ENCODE measurements around the gene FHOD3. TPM values are rescaled to one million over a fixed set of nuclear protein-coding genes. Genes with fewer than 3 reads are reported as not detected.

FHOD3 gene
- total RNA-seq, 3 donors from 2014 or later, result 2.7 to 14.4 (median 4.0) TPM

- H3K4me1 ChIP-seq (ENCODE audit: low read depth), result no peaks in the 10 kb centered on the region
- no peaks in the 10 kb centered on the region for H3K36me3 ChIP-seq (ENCODE audit: low read depth)
- no peaks in the 10 kb centered on the region for H3K9me3 ChIP-seq
- ATAC-seq, result no peak
- intact Hi-C loops (cut with DNase I, micrococcal nuclease), result no loop called here
- TF ChIP-seq CTCF (IDR thresholded peaks at IDR 0.05), result no peak
- DNase-seq, result no peak
- H3K4me3 ChIP-seq, result no peak overlapping the region
These were observed 356.4 kb downstream of the FHOD3 start for GRCh38 chr18:36653870-36654269.

- no peak for ATAC-seq
These were observed 357.6 kb downstream of the FHOD3 start for GRCh38 chr18:36655074-36655473.

GRCh38 chr18:36655930-36656329, 358.4 kb downstream of the FHOD3 start:
- intact Hi-C loops (cut with DNase I, micrococcal nuclease), result no loop called here
- Histone ChIP-seq H3K4me3 (no peak overlapping the region), H3K9me3 (no peaks in the 10 kb centered on the region), H3K36me3 (ENCODE audit: low read depth) (no peaks in the 10 kb centered on the region), H3K4me1 (ENCODE audit: low read depth) (no peaks in the 10 kb centered on the region)
- TF ChIP-seq CTCF (IDR thresholded peaks at IDR 0.05), result no peak
- DNase-seq, result no peak
- no peak for ATAC-seq

More at GRCh38 chr18:36655074-36655473, 357.6 kb downstream of the FHOD3 start:
- H3K4me1 ChIP-seq (ENCODE audit: low read depth), result no peaks in the 10 kb centered on the region
- no peak for DNase-seq
- no peak overlapping the region for H3K4me3 ChIP-seq
- TF ChIP-seq CTCF (IDR thresholded peaks at IDR 0.05), result no peak
- H3K9me3 ChIP-seq, result no peaks in the 10 kb centered on the region
- intact Hi-C loops (cut with DNase I, micrococcal nuclease), result no loop called here
- no peaks in the 10 kb centered on the region for H3K36me3 ChIP-seq (ENCODE audit: low read depth)

- DNase-seq, result no peak
- no peak for TF ChIP-seq CTCF (IDR thresholded peaks at IDR 0.05)
- no peak for ATAC-seq
- intact Hi-C loops (cut with DNase I, micrococcal nuclease), result no loop called here
- no peak overlapping the region for H3K4me3 ChIP-seq
- H3K9me3 ChIP-seq, result no peaks in the 10 kb centered on the region
- no peaks in the 10 kb centered on the region for H3K36me3 ChIP-seq (ENCODE audit: low read depth)
- no peaks in the 10 kb centered on the region for H3K4me1 ChIP-seq (ENCODE audit: low read depth)
These were observed 361.1 kb downstream of the FHOD3 start for GRCh38 chr18:36658611-36659010.

GRCh38 chr18:36660311-36660710, 362.8 kb downstream of the FHOD3 start:
- H3K4me3 ChIP-seq, result no peak overlapping the region
- H3K36me3 ChIP-seq (ENCODE audit: low read depth), result no peaks in the 10 kb centered on the region
- intact Hi-C loops (cut with DNase I, micrococcal nuclease), result loop anchor here in 1 of 2 donors (10.0 kb wide), 1 partner anchor 86 kb away; no protein-coding TSS in a partner anchor
- ATAC-seq (no peak), DNase-seq (no peak)
- H3K9me3 ChIP-seq, result no peaks in the 10 kb centered on the region
- no peaks in the 10 kb centered on the region for H3K4me1 ChIP-seq (ENCODE audit: low read depth)
- no peak for TF ChIP-seq CTCF (IDR thresholded peaks at IDR 0.05)

- no peak overlapping the region for H3K4me3 ChIP-seq
- H3K4me1 ChIP-seq (ENCODE audit: low read depth), result no peaks in the 10 kb centered on the region
- ATAC-seq, result peak; percentile 28
- no peak for TF ChIP-seq CTCF (IDR thresholded peaks at IDR 0.05)
- intact Hi-C loops (cut with DNase I, micrococcal nuclease), result loop anchor here in 1 of 2 donors (10.0 kb wide), 1 partner anchor 87 kb away; no protein-coding TSS in a partner anchor
- no peaks in the 10 kb centered on the region for H3K9me3 ChIP-seq
- no peaks in the 10 kb centered on the region for H3K36me3 ChIP-seq (ENCODE audit: low read depth)
- DNase-seq, result peak in 1 of 3 donors; percentile 24
These were observed 364.5 kb downstream of the FHOD3 start for GRCh38 chr18:36661999-36662398.

Measured in mucosa of descending colon (tissue), 3 donors.